NCI-H1105 treated with DMSO at 0.1 percent for 48 hours (cell line): Measurements from ENCODE around the gene MRNIP.

ENCODE experiments used
- DNase-seq: peaks from one replicate; lab custom pipeline; 2025; lab: John Stamatoyannopoulos, UW

Gene MRNIP, protein sequence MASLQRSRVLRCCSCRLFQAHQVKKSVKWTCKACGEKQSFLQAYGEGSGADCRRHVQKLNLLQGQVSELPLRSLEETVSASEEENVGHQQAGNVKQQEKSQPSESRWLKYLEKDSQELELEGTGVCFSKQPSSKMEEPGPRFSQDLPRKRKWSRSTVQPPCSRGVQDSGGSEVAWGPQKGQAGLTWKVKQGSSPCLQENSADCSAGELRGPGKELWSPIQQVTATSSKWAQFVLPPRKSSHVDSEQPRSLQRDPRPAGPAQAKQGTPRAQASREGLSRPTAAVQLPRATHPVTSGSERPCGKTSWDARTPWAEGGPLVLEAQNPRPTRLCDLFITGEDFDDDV

DNA sequence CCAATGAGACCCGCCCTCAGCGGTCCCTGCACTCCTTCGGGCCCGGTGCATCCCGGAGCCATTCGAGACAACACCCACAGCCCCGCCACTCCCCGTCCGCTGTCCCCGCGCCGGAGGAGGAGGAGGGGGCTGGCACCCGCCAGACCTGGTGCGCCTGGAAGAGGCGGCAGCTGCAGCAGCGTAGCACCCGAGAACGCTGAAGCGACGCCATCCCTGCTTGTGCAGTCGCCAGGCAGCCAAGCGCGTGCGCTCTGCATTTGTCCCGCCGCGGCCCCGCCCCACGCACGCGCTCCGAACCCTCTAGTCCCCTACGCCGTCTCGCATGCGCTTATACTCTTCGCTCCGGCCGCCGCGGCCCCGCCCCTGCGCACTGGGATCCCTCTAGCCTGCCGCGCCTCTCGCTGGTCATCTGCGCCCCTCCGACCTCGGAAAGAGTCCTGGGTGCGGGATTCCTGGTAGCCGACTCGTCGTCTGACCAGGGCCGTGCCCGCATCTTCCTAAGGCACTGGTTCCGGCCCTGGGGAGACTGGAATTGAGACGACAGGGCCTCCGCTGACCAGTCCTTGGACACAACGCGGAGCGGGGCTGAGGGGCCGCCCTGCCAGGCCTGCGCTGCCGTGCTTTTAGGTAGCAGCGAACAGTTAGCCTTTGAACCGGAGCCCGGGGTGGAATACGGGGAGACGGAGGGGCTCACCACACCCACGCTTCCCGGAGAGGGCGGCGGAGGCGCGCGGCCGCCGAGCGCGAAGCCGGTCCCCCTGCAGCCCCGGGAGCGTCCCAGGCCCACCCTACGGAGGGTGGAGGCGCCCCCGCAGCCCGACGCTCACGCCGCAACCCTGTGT, at the start of gene MRNIP:
TSS of gene MRNIP (minus strand) at position 232 of the 842 bp plus-strand sequence. CDS start at position 211, 21 bp downstream.
- peak; percentile 82 for DNase-seq

DNA sequence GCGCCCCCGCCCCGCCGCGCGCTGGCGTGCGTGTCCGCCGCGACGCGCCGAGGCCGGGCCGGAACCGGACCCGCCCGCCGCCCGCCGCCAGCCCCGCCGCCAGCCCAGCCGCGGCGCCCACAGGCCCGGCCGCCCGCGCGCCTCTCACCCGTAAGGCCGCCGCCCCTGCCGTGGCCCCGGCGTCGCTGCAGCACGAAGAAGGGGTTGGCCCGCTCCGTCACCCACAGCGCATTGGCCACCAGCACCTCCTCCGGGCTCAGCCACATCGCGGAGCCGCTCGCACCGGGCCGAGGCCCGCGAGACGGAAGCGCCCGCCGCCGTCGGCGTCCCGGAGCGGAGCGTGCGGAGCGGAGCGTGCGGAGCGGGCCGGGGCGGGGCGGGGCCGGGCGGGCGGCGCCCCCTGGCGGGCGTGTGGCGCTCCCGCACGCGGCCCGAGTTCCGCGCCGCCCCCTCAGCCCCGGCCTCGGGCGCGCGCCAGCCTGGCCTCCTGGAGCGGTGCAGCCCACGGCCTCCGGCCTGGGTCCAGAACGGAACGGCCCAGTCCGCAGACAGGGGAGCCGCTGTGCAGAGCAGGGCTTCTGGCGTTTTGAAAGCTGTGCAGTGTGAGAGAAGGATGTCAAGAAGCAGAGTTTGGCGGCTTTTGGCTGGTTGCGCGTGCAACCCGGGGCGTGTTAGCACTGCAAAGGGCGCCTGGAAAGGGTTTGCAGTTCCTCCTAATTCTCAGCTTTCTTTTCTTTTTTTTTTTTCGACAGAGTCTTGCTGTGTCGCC, 49.1 kb upstream of the MRNIP start, which contains the start of gene TBC1D9B:
TSS of gene TBC1D9B (minus strand) at position 342 of the 769 bp plus-strand sequence. CDS start at position 266, 76 bp downstream.
- peak; percentile 12 for DNase-seq

DNA sequence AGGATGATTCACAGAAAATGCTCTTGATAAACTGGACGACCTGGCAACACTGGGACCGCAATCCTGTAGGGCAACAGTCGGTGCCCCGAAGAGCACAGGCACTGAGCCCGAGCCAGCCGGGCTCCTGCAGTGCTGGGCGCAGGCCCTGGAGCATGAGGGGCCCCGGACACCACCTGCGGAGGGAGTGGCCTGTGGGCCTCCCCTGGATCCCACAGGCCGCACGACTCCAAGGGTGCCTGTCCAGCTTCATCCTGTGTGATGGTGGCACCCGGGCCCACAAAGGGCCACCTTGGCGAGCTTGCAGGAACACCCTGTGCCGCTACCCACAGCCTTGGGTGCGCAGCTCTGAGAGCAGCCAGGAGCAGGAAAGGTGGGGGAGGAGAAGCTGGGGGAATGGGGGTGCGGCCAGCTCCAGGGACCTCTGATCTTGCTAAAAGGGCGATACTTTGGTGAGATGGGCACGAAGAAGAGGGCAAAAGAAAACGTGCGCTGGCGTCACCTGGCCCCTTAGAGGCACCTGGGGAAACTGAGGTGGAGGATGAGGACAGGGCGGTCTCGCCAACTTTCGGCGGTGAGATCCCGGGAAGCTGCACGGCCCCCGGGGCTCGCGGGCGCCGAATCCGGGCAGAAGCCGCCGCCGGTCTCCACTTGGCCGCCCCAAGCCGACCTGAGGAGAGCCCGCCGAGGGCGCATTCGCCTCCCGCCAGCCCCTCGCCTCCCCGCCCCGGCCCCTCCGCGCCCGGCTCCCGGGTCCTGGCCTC, 48.4 kb upstream of the MRNIP start:
- no peak for DNase-seq

DNA sequence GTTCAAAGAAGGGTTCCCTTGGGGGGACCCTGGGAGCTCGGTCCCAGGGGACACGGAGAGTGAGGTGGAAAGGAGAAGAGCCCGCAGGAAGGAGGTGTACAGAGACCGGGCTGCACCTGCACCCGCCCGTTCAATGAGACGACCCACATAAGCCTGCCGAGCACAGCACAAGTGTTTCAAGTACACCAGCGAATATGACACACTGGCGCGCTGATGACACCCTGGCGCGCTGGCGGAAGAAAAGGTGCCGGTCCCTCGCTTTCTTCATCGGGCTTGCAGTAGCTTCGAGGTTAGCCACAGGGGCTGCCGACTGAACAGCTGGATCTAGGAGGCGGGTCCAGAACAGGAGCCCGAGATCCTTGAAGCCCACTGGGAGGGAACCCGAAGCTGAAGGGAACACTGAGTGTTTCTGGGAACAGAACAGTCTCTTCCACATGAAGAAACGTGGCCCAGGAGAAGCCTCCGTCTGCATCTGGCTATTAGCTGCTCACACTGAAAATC, 47.7 kb upstream of the MRNIP start:
- no peak for DNase-seq

DNA sequence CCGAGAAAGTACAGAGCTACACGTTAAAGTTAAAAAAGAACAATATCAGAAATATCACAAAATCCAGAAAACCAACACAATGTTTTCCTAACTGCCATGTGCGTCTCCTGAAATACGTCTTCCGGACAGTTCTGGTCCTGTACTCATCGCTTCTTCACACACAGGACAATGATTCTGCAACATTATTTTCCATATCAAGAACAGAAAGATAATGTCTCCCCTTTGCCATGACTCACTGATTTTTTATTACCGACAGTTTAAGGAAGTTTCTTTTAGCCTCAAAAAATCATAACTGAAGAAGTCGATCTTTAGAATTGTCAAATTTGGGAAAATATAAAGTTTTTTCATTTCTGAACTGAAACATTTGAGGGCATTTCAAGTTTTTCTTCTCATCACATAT, 46.5 kb upstream of the MRNIP start:
- no peak for DNase-seq

DNA sequence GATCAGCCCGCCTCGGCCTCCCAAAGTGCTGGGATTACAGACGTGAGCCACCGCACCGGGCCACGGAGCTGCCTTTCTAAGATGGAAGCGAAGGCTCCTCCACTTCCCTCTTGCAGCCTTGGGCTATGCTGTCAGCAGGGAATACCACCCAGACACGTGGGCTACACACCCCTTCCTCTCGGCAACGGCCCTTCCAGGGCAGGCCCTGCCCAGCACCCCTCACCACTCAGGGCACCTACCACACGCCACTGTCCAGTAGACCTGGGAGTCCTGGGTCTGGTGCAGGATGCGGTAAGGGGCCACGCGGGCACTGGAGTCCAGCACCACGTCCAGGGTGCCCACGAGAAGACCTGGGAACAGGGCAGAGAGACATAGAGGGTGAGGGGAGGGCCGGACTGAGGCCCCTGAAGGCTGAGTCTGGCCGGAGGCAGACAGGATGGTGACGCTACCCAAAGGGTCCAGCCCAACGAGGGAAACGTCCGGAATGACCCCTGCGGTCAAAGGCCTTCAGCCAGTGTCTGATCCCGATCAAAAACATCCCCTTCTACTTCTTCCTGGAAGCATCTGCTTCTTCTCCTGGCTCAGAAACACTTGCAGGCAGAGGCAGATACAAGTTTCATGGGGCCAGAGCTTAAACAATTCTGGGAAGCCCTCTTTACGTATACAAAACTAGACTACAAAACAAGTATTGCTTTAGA, 46.0 kb upstream of the MRNIP start:
- no peak for DNase-seq

DNA sequence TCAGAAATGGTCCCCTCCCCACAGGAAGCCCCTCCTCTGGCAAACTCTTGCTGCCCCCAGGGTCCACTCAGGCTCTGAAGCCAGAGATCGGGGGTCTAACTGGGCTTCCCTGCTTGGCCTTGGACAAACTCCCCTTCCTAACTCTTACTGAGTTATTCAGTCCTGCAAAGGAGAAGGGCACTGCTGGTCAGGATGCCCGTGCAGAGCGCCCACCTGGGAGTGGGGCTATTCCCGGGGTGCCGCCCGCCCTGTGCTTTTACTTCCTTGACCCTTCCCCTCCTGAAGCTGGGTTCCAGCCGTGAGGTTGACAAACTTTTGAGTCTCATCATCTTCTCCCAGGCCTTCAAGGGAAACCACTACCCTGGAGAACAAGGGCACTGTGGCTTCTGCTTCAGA, 44.1 kb upstream of the MRNIP start:
- DNase-seq, result no peak

DNA sequence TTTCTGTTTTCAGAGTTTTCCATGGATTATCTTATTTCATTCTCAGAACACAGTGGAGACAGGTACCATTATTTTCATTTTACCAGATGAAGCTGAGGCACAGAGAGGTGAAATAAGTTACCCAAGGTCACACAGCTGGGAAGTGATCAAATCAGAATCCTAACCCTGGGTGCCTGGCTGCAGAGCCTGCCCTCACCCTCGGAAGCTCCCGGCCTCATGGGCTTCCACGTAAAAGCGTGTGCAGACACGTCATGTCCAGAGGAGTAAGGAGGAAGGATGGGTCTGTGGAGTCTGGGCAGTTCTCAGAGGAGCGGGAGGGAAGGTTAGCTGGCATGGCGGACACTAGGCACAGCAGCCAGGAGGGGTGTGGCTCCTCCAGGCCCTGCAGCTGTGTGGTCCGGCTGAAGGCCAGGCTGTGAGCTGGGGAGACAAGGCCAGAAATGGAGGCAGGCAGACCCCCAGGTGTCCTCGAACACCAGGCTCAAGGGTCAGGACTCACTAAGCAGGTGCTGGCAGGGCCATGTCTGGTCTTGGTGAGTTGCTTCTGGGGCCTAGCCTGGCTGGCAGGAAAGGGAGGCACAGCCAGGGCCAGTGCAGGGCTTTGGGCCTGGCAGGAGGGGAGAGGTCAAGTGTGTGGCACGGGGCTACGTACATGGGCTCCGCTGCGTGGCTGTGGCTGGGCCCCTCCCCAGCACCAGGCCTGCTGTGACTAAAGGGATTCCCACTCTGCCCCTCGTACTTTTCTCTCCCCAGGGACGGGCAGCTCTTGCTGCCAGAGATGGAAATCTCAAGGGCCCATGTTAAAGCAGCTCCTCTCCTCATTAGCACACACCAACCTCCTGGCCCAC, 43.5 kb upstream of the MRNIP start:
- DNase-seq, result no peak

DNA sequence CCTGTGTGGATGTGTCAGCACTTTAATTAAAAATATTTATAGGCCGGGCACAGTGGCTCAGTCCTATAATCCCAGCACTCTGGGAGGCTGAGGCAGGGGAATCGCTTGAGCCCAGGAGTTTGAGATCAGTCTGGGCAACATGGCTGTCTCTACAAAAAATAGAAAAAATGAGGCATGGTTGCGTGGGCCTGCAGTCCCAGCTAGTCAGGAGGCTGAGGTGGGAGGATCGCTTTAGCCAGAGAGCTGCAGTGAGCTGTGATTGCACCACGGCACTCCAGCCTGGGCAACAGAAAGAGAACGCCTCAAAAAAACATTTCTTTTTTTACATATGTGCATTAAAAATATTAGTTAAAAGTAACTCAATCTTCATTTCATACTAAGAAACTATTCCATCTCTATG, 42.8 kb upstream of the MRNIP start:
- DNase-seq, result no peak

DNA sequence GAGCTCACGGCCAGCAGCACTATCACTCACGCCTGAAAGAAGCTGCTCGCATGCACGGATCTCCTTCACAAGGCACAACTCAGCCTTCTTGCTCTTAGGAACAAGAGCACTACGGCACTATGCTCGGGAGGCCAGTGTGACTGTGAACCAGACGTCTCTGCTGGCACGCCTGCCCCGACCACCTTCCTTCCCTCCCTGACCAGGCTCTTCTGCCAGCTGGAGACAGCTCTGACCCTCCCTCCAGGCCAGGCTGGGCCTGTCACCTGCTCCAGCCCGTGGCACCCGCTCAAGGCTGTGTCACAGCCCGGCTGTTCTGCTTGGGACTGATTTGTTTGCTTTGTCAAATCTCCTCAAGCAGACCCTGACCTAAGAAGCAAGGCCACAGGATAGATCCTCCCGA, 42.1 kb upstream of the MRNIP start:
- DNase-seq, result no peak

DNA sequence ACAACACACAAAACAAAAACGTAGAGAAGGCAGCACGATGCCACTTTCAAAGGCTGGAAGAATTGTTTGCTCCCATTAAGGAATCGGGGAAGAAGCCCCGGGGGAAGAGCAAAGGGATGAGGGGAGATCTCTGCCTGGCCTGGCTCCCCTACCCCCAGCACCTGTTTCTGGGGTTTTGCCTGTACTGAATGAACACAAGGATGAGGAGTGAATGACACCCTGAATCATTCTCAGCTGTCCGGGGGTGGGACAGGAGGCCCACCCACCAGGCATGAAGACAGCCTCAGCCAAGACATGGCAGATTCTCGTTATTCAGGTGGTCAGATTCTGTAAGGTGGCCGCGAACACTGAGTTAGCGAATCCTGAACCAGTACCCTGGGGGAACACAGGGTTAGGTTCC, 41.6 kb upstream of the MRNIP start:
- no peak for DNase-seq

DNA sequence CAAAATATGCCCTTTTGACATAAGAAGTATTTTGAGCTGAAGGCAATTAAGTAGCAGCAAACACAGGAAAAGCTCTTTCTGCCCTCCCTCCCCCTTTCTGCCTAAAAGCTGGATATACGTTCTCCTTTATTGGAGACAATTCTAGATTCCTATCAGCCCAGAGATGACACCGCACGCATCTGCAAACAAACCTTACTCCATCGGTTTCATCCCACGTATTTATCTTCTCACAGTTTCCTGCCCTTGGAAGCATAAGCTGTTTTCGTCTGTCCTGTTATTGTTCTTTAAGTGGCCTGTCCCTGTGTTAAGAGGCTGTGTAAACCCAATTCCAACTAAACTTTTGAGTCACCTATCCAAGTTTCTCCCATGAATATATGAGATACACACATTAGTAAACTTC, 37.2 kb upstream of the MRNIP start:
- DNase-seq, result no peak

DNA sequence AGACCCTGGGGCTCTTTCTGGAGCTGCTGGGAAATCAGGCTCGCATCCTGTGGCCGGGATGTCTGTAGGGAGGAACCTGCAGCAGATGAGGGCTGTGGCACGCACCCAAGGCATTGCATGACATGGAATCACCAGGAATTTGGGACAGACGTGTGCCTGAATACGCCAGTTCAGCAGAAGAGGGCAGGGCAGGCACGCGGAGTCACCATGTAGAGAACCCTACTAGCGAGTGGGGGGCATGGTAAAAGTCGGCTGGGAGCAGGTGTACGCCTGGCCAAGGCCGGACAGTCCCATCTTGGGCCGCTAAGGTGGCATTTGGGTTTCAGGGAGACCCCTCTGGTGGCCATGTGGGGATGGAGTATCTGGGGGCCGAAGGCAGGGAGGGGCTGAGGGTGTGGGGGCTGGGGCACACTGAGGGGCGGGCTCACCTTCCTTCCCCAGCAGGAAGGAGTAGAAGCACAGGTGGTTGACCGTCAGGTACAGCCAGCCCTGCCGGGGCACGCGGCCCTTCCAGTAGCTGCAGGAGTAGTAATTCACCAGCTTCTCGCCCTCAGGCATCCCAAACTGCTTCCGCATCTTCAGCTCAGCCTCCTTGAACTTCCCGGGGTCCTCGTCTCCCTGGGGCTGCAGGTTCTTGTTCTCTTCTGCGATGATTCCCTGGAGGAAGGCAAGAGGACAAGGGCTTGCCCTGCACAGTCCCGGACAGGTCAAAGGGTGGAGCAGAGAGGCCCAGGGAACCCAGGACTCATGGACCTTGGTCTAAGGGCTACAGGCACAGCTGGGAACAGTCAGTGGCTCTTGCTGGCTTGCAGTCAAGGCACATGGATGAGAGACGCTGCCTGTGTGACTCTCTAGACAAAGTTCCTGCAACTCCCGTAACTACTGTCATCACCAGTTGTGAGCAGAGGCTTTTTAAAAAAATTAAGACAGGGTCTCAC, 35.6 kb upstream of the MRNIP start:
- DNase-seq, result no peak

DNA sequence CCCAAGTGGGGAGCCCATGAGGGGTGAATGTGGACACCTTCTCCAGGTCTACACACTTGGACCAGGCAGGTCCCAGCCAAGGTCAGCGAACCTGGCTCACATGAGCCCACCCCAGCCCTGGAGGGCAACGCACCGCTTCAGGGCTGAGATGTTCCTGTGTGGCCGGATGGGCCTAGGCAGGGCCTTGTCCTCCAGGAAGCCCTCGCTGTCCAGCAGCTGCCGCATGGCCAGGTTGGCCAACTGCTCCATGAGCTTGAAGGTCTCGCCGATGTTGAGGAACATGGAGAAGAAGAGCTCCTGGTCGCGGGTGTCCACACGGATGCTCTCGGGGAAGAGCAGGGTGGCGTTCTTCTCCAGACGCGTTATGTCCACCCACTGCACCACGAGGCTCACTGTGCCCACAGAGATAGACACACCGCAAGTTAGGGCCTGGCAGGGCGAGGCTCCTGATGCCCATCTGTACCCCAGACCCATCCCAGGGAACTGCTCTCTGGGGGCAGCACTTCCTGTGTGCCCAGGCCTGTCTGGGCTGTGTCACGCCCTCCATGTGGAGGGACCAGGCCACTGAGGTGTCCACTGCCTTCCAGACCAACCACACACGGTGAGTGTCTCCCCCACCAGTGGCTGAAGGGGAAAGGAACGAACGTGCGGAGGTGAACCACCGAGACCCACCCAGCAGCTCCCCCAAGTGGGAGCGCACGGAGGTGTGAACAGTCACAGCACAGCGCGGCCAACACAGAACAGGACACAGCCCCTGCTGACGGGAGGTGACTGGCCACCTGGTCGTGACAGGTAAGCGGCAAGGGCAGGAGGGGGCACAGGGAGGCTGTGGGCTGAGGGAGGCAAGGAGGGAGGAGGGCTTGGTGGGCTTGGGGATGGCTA, 34.7 kb upstream of the MRNIP start:
- no peak for DNase-seq

DNA sequence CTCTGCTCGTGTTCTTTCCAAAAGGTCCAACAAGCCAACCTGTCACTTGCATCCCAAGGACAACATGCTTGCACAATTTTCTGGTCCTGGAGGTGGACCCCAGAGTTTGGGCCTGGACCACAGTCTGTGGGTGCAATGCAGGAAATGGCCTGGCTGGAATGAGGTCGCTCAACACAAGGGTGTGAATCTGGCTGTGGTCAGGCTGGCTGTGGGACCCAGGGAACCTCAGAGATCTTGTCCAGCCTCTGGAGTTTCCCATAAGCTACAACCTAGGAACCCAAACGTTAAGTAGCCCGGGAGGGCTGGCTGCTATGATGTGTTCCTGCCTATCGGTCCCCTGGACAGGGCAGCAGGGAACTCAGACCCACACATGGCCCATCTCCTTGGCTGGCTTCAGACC, 33.6 kb upstream of the MRNIP start:
- no peak for DNase-seq

DNA sequence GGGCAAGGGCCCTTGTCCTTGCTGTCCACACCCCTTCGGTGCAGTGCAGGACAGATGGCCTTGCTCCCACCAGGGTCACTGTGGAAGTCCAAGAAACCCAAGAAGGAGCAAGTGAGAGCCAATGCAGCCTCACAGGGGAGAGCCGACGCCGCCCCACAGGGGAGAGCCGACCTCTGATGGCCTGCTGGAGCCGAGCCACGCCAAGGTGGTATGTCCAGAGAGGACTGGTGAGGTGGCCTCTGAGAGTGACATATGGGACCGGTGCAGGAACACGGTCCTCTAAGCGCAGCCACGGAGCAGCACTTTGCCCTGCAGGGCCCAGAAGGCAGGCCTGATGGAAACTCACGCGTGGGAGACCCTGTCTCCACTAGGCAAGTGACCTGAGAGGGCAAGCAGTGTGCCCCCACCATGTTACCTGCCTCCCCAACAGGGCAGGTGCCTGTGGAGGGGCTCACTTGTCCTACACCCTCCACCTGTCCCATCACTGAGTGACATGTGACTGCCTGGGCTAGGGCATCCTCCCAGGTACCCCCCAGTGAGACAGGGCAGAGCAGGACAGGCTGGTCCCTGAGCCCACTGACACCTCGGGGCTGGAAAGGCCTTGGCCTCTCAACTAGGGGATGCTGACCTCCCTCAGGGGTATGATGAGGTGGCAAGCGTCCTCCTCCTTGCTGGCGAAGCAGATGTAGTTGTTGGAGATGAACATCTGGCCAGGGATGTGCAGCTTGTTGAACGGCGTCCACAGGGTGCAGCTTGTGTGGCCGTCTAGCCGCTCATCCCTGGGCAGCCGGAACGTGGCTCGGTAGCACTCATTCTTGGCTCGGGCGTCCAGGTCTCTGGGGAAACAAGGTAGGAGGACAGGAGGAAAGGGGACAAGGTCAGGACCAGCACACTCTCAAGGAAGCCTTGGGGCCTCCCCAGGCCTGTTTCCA, 32.4 kb upstream of the MRNIP start:
- no peak for DNase-seq

DNA sequence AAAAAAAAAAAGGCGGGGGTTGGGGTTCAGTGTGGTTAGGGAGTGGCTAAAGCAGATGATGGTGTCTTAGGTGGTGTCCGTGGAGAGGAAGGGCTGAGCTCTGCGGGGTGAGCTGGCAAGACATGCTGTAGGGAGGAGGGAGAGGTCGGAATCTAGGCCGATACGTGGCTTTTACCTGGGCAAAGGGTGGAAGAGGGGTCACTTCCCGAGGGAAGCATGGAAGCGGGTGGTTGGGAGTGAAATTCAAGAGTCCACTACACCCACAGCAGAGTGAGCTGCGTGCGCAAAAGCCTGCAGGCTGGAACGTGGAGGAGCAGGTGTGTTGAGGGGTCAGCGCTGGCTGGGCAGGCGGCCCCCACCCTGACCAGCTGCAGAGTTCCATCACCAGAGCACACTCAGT, 31.3 kb upstream of the MRNIP start:
- DNase-seq, result no peak
